ENCODE measurements around the gene CLSTN2. TPM values are rescaled to one million over a fixed set of nuclear protein-coding genes. Genes with fewer than 3 reads are reported as not detected.

The CLSTN2 gene
- total RNA-seq, 1 donor from 2014 or later = 16.0 TPM

GRCh38 chr3:140010391-140010790 is 75.4 kb downstream of the CLSTN2 start:
- no peaks in the 10 kb centered on the region for H3K27me3 ChIP-seq
- no peak overlapping the region for H3K4me3 ChIP-seq
- no peaks in the 10 kb centered on the region for H3K9me3 ChIP-seq
- no peaks in the 10 kb centered on the region for H3K36me3 ChIP-seq
- DNase-seq (ENCODE audit: extremely low spot score in 2 of 2) = peak; percentile 6 to 58
- no peak overlapping the region for H3K27ac ChIP-seq
- intact Hi-C loops (cut with DNase I) = no loop called here
- H3K4me1 ChIP-seq = no peaks in the 10 kb centered on the region
- TF ChIP-seq CTCF (IDR thresholded peaks at IDR 0.05) = no peak
- no peak for TF ChIP-seq POLR2A (IDR thresholded peaks at IDR 0.05)
- no peak for TF ChIP-seq POLR2AphosphoS5 (IDR thresholded peaks at IDR 0.05; ENCODE audit: insufficient read depth in 1 of 2, low read depth in 1 of 2)

- peak; percentile 52 to 74 for DNase-seq (ENCODE audit: extremely low spot score in 2 of 2)
- intact Hi-C loops (cut with DNase I) = no loop called here
- Histone ChIP-seq H3K9me3 (no peaks in the 10 kb centered on the region), H3K4me1 (no peaks in the 10 kb centered on the region), H3K27me3 (no peaks in the 10 kb centered on the region), H3K4me3 (no peak overlapping the region), H3K27ac (no peak overlapping the region), H3K36me3 (no peaks in the 10 kb centered on the region)
- TF ChIP-seq CTCF (IDR thresholded peaks at IDR 0.05) = no peak
- TF ChIP-seq POLR2A (IDR thresholded peaks at IDR 0.05) = no peak
- TF ChIP-seq POLR2AphosphoS5 (IDR thresholded peaks at IDR 0.05; ENCODE audit: insufficient read depth in 1 of 2, low read depth in 1 of 2) = no peak
These were observed 76.1 kb downstream of the CLSTN2 start for GRCh38 chr3:140011086-140011485.

- Histone ChIP-seq H3K4me1 (no peaks in the 10 kb centered on the region), H3K4me3 (no peak overlapping the region), H3K36me3 (no peaks in the 10 kb centered on the region), H3K27ac (no peak overlapping the region), H3K9me3 (no peaks in the 10 kb centered on the region), H3K27me3 (no peaks in the 10 kb centered on the region)
- DNase-seq (ENCODE audit: extremely low spot score in 2 of 2) = peak; percentile 56 to 81
- no peak for TF ChIP-seq POLR2AphosphoS5 (IDR thresholded peaks at IDR 0.05; ENCODE audit: insufficient read depth in 1 of 2, low read depth in 1 of 2)
- no peak for TF ChIP-seq CTCF (IDR thresholded peaks at IDR 0.05)
- no peak for TF ChIP-seq POLR2A (IDR thresholded peaks at IDR 0.05)
- intact Hi-C loops (cut with DNase I) = no loop called here
These were observed 76.8 kb downstream of the CLSTN2 start for GRCh38 chr3:140011611-140012277.

GRCh38 chr3:140013220-140013619 is 78.2 kb downstream of the CLSTN2 start:
- no peak overlapping the region for H3K4me3 ChIP-seq
- H3K9me3 ChIP-seq = no peaks in the 10 kb centered on the region
- peak in 1 of 2 donors; percentile 40 for DNase-seq (ENCODE audit: extremely low spot score in 2 of 2)
- no peaks in the 10 kb centered on the region for H3K36me3 ChIP-seq
- TF ChIP-seq CTCF (IDR thresholded peaks at IDR 0.05) (no peak), POLR2AphosphoS5 (IDR thresholded peaks at IDR 0.05; ENCODE audit: insufficient read depth in 1 of 2, low read depth in 1 of 2) (no peak), POLR2A (IDR thresholded peaks at IDR 0.05) (no peak)
- H3K27me3 ChIP-seq = no peaks in the 10 kb centered on the region
- no peak overlapping the region for H3K27ac ChIP-seq
- no peaks in the 10 kb centered on the region for H3K4me1 ChIP-seq
- intact Hi-C loops (cut with DNase I) = no loop called here

- Histone ChIP-seq H3K27ac (no peak overlapping the region), H3K9me3 (no peaks in the 10 kb centered on the region), H3K36me3 (no peaks in the 10 kb centered on the region), H3K4me1 (no peaks in the 10 kb centered on the region), H3K27me3 (no peaks in the 10 kb centered on the region), H3K4me3 (no peak overlapping the region)
- no peak for DNase-seq (ENCODE audit: extremely low spot score in 2 of 2)
- TF ChIP-seq CTCF (IDR thresholded peaks at IDR 0.05) (no peak), POLR2A (IDR thresholded peaks at IDR 0.05) (no peak), POLR2AphosphoS5 (IDR thresholded peaks at IDR 0.05; ENCODE audit: insufficient read depth in 1 of 2, low read depth in 1 of 2) (no peak)
- intact Hi-C loops (cut with DNase I) = no loop called here
These were observed 80.0 kb downstream of the CLSTN2 start for GRCh38 chr3:140014831-140015495.

Data from vagina (tissue), 2 donors.